H1 (cell line): ENCODE data around the gene MYH8. TPM values are rescaled to one million over a fixed set of nuclear protein-coding genes. Genes with fewer than 3 reads are reported as not detected.

Source experiments
- KDM4A ChIP-seq: IDR thresholded peaks from one replicate; pipeline ENCODE4 v1.7.1; 2012; ENCODE audit warnings: low read depth, mild to moderate bottlenecking, moderate library complexity, low read length, inconsistent platforms; ENCODE audit not compliant: severe bottlenecking
- RXRA ChIP-seq: IDR thresholded peaks from 2 replicates; pipeline ENCODE4 v1.6.1; 2011; ENCODE audit warnings: low read depth, mild to moderate bottlenecking, low read length, moderate library complexity; ENCODE audit not compliant: insufficient read depth
- YY1 ChIP-seq: IDR thresholded peaks from 2 replicates; pipeline ENCODE4 v1.6.1; 2011; ENCODE audit warnings: low read depth, mild to moderate bottlenecking, low read length
- polyA plus RNA-seq, 7 experiments: library from polyadenylated mRNA; depleted of rRNA in 3 of 7; stranded (reverse) in 5 of 7; unstranded in 2 of 7; fragments of >200 nt in 5 of 7; fragments of 200-250 nt in 2 of 7; gene quantifications; 1 replicate in 5 of 7; 2 replicates in 1 of 7; 4 replicates in 1 of 7; pipeline versions ENCODE4 v1.2.1 to v1.2.3, GENCODE V29; 2011 to 2013; ENCODE audit warnings: missing spikeins in 2 of 7, mixed read lengths in 2 of 7
- total RNA-seq: library from RNA; stranded (reverse); fragmentation: NEBNext Ultra II Directional; extraction: Animal tissue kit (Norgen Biotek cat#: 25700); gene quantifications from 2 replicates; pipeline ENCODE4 v1.2.1, GENCODE V29; 2021

MYH8 gene
- total and polyA plus RNA-seq, 2 of the 8 experiments (the other 6 are each of a cell fraction or from before 2014, with no cell fraction given), result not detected

DNA sequence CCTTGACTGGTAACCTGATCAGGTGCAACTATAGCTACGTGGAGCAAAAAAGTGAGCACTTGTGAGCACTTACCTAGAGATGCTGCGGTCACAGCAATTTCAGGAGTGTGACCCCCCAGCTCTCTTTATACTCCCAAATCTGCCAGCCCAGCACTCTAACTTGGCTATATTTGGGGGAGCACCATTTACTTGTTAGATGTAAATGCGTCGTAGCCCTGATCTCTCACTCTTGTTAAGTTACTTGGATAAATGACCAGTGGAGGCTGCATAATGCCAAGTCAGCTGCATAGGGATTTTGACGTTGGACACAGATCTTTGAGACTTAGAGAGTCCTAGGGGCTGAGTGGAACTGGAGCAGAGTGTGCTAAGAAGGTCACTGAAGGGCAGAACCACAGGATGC lies 48.8 kb downstream of the MYH8 start, which contains the start of gene MYH13 (continued):
- TF ChIP-seq KDM4A, result no peak
- TF ChIP-seq YY1, result no peak
- TF ChIP-seq RXRA, result no peak
